ENCODE measurements around the gene CCHCR1.

DNA sequence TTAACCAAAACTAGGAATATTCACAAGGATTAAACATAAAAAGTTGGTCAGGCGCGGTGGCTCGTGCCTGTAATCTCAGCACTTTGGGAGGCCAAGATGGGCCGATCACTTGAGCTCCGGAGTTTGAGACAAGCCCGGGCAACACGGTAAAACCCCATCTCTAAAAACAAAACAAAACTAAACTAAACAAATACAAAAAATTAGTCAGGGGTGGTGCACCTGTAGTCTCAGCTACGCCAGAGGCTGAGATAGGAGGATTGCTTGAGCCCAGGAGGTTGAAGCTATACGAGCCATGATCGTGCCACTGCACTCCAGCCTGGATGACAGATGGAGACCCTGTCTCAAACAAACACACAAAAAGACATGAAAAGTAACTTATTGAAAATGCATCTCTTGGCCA, 21.9 kb downstream of the CCHCR1 start:
- TF ChIP-seq RAD21 (CRISPR knock-in tag; IDR thresholded peaks at IDR 0.05) (no peak), ZNF567 (CRISPR knock-in tag; IDR thresholded peaks at IDR 0.05; ENCODE audit: borderline replicate concordance) (no peak), EZH2 (conservative IDR thresholded peaks at IDR 0.05; ENCODE audit: low read depth, low read length) (no peak), BRCA1 (CRISPR knock-in tag; IDR thresholded peaks at IDR 0.05) (no peak), MEF2D (CRISPR knock-in tag; IDR thresholded peaks at IDR 0.05) (no peak), NR2F6 (IDR thresholded peaks at IDR 0.05) (no peak), NR2F6 (CRISPR knock-in tag; IDR thresholded peaks at IDR 0.05) (no peak), ZNF780A (CRISPR knock-in tag; IDR thresholded peaks at IDR 0.05) (no peak), ZFP1 (CRISPR knock-in tag; IDR thresholded peaks at IDR 0.05) (no peak), SCMH1 (CRISPR knock-in tag; IDR thresholded peaks at IDR 0.05; ENCODE audit: borderline replicate concordance) (no peak), MAFK (conservative IDR thresholded peaks at IDR 0.05 in 1 of 2, IDR thresholded peaks at IDR 0.05 in 1 of 2; ENCODE audit: low read length in 2 of 2) (no peak), ZNF224 (CRISPR knock-in tag; IDR thresholded peaks at IDR 0.05) (no peak)
- TF ChIP-seq, protein P1, sequence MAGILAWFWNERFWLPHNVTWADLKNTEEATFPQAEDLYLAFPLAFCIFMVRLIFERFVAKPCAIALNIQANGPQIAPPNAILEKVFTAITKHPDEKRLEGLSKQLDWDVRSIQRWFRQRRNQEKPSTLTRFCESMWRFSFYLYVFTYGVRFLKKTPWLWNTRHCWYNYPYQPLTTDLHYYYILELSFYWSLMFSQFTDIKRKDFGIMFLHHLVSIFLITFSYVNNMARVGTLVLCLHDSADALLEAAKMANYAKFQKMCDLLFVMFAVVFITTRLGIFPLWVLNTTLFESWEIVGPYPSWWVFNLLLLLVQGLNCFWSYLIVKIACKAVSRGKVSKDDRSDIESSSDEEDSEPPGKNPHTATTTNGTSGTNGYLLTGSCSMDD (CRISPR knock-in tag; IDR thresholded peaks at IDR 0.05): no peak
- TF ChIP-seq, protein P2, sequence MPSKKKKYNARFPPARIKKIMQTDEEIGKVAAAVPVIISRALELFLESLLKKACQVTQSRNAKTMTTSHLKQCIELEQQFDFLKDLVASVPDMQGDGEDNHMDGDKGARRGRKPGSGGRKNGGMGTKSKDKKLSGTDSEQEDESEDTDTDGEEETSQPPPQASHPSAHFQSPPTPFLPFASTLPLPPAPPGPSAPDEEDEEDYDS (CRISPR knock-in tag; IDR thresholded peaks at IDR 0.05): no peak

Measured in HepG2 (cell line).